HG02938 (cell line): Measurements from ENCODE around the gene VGF.
"Not testable (repeated sequence)": the region's sequence is repeated elsewhere in the genome, so short reads cannot be mapped to it uniquely, and the experiment has no call there.

Source experiments
- ATAC-seq: cut with Tn5 transposase; IDR thresholded peaks from one replicate; pipeline ENCODE4 v1.9.1; 2021; ENCODE audit warnings: mild to moderate bottlenecking, moderate library complexity; ENCODE audit not compliant: unreplicated experiment

VGF gene

GRCh38 chr7:101120315-101120714 lies 45.1 kb downstream of the VGF start:
- no peak for ATAC-seq

- ATAC-seq, result no peak
Observed at GRCh38 chr7:101119876-101120275, 45.5 kb downstream of the VGF start.

GRCh38 chr7:101118856-101119255 lies 46.5 kb downstream of the VGF start:
- no peak for ATAC-seq

GRCh38 chr7:101116898-101117297 lies 48.5 kb downstream of the VGF start:
- no peak for ATAC-seq

- ATAC-seq, result no peak
Observed at GRCh38 chr7:101115215-101115614, 50.2 kb downstream of the VGF start.

GRCh38 chr7:101114492-101114891 lies 50.9 kb downstream of the VGF start:
- no peak for ATAC-seq

- ATAC-seq, result no peak
Observed at GRCh38 chr7:101113836-101114235, 51.5 kb downstream of the VGF start.

GRCh38 chr7:101113140-101113539 lies 52.2 kb downstream of the VGF start:
- not testable (repeated sequence) for ATAC-seq
